T-helper 9 cell (primary cell): Measurements from ENCODE around the gene PDLIM4.

Experiments used
- DNase-seq: peaks from one replicate; pipeline ENCODE4 v3.0.0-alpha.2; 2020

PDLIM4 gene

GRCh38 chr5:132289097-132289496 is 31.6 kb downstream of the PDLIM4 start:
- DNase-seq = no peak

- DNase-seq = no peak
Observed at GRCh38 chr5:132291026-132291425, 33.5 kb downstream of the PDLIM4 start.

- peak; percentile 49 for DNase-seq
Observed at GRCh38 chr5:132293066-132293991, 35.8 kb downstream of the PDLIM4 start.

GRCh38 chr5:132293992-132294727 is 36.7 kb downstream of the PDLIM4 start, which contains the start of gene SLC22A4:
Gene SLC22A4 (plus strand): TSS chr5:132294394. CDS start chr5:132294617, 223 bp downstream.
- peak; percentile 60 for DNase-seq

GRCh38 chr5:132294728-132295504 is 37.4 kb downstream of the PDLIM4 start:
- peak; percentile 49 for DNase-seq

- no peak for DNase-seq
Observed at GRCh38 chr5:132295505-132296411, 38.3 kb downstream of the PDLIM4 start.

- DNase-seq = no peak
Observed at GRCh38 chr5:132296412-132297016, 39.0 kb downstream of the PDLIM4 start.

GRCh38 chr5:132297211-132297940 is 39.9 kb downstream of the PDLIM4 start:
- DNase-seq = no peak

- no peak for DNase-seq
Observed at GRCh38 chr5:132298298-132299212, 41.1 kb downstream of the PDLIM4 start.

GRCh38 chr5:132299917-132300316 is 42.4 kb downstream of the PDLIM4 start:
- no peak for DNase-seq

- no peak for DNase-seq
Observed at GRCh38 chr5:132300577-132301343, 43.3 kb downstream of the PDLIM4 start.

- no peak for DNase-seq
Observed at GRCh38 chr5:132301344-132302271, 44.1 kb downstream of the PDLIM4 start.

- DNase-seq = no peak
Observed at GRCh38 chr5:132302413-132302812, 44.9 kb downstream of the PDLIM4 start.

- no peak for DNase-seq
Observed at GRCh38 chr5:132303589-132303988, 46.1 kb downstream of the PDLIM4 start.

GRCh38 chr5:132305420-132305819 is 47.9 kb downstream of the PDLIM4 start:
- no peak for DNase-seq

- DNase-seq = no peak
Observed at GRCh38 chr5:132308701-132309100, 51.2 kb downstream of the PDLIM4 start.

- DNase-seq = no peak
Observed at GRCh38 chr5:132309679-132310078, 52.2 kb downstream of the PDLIM4 start.
